ENCODE measurements around the gene DHX29.
A peak's percentile ranks its signal among the peaks of the same experiment; 100 is the strongest.

Gene DHX29

DNA sequence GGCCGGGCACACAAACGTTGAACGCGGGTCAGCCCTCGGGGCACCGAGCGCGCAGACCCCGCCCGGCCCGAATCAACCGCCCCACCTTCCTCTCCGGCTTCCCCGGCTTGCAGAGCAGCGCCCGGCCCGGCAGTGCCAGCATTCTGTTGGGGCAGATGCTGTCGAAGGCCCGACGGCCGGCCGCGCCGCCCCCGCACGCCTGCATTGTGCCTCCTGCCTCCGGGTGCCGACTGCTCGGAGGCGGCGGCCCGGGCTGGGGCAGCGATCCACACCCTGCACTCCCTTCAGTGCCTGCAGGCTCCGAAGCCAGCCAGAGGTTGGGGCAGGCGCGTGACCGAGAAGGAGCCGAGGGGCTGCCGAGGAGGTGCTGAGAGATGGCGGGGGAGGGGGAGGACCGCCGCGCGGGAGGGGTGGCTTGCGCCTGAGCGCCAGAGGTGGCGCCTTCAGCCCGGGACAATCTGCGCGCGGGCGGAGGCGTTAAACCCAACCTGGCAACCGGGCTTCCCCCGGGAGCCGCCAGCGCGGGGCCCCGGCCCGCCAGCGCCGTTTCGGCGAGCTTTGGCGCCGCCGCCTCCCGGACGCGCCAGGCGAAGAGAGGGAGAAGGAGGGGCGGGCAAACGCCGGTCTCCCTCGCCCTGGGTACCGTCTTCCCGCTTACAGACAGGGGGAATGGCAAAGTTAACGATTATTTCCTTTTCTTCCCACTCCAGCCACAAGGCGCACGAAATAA is 80.4 kb downstream of the DHX29 start, which contains the start of gene MCIDAS (continued):
- TF ChIP-seq HIC1 (tag by site-specific recombination; IDR thresholded peaks at IDR 0.05) = peak; percentile 66
- TF ChIP-seq KLF16 (tag by site-specific recombination; IDR thresholded peaks at IDR 0.05) = 0 out of 2 replicates have a peak, but pooled peaks have one; percentile 9
- TF ChIP-seq ZNF146 (tag by site-specific recombination; IDR thresholded peaks at IDR 0.05) = peak; percentile 7; the same call in 1 of the 2 replicates
- TF ChIP-seq ZNF449 (tag by site-specific recombination; IDR thresholded peaks at IDR 0.05) = no peak
- peak; percentile 93 for TF ChIP-seq ZBTB17 (tag by site-specific recombination; IDR thresholded peaks at IDR 0.05)
- TF ChIP-seq ZNF621 (tag by site-specific recombination; IDR thresholded peaks at IDR 0.05) = no peak
- TF ChIP-seq IKZF3 (tag by site-specific recombination; IDR thresholded peaks at IDR 0.05) = peak; percentile 85
- TF ChIP-seq SCRT2 (tag by site-specific recombination; IDR thresholded peaks at IDR 0.05) = no peak
- TF ChIP-seq, protein P1, sequence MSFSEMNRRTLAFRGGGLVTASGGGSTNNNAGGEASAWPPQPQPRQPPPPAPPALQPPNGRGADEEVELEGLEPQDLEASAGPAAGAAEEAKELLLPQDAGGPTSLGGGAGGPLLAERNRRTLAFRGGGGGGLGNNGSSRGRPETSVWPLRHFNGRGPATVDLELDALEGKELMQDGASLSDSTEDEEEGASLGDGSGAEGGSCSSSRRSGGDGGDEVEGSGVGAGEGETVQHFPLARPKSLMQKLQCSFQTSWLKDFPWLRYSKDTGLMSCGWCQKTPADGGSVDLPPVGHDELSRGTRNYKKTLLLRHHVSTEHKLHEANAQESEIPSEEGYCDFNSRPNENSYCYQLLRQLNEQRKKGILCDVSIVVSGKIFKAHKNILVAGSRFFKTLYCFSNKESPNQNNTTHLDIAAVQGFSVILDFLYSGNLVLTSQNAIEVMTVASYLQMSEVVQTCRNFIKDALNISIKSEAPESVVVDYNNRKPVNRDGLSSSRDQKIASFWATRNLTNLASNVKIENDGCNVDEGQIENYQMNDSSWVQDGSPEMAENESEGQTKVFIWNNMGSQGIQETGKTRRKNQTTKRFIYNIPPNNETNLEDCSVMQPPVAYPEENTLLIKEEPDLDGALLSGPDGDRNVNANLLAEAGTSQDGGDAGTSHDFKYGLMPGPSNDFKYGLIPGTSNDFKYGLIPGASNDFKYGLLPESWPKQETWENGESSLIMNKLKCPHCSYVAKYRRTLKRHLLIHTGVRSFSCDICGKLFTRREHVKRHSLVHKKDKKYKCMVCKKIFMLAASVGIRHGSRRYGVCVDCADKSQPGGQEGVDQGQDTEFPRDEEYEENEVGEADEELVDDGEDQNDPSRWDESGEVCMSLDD (tag by site-specific recombination; IDR thresholded peaks at IDR 0.05) = no peak; the same call in 1 of the 2 replicates
- no peak for TF ChIP-seq ZIC2 (tag by site-specific recombination; IDR thresholded peaks at IDR 0.05)
- no peak for TF ChIP-seq PRDM2 (tag by site-specific recombination; IDR thresholded peaks at IDR 0.05; ENCODE audit: borderline replicate concordance)
- no peak for TF ChIP-seq ZNF169 (tag by site-specific recombination; IDR thresholded peaks at IDR 0.05)
- TF ChIP-seq OVOL3 (tag by site-specific recombination; IDR thresholded peaks at IDR 0.05) = 0 out of 2 replicates have a peak, but pooled peaks have one; percentile 11
- TF ChIP-seq, protein P2, sequence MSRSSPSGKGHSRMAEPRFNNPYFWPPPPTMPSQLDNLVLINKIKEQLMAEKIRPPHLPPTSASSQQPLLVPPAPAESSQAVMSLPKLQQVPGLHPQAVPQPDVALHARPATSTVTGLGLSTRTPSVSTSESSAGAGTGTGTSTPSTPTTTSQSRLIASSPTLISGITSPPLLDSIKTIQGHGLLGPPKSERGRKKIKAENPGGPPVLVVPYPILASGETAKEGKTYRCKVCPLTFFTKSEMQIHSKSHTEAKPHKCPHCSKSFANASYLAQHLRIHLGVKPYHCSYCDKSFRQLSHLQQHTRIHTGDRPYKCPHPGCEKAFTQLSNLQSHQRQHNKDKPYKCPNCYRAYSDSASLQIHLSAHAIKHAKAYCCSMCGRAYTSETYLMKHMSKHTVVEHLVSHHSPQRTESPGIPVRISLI (tag by site-specific recombination; IDR thresholded peaks at IDR 0.05) = no peak
- no peak for TF ChIP-seq HOXC10 (CRISPR knock-in tag; IDR thresholded peaks at IDR 0.05)
- TF ChIP-seq ZNF302 (tag by site-specific recombination; IDR thresholded peaks at IDR 0.05; ENCODE audit: low read depth) = no peak
- no peak for TF ChIP-seq ZNF514 (tag by site-specific recombination; IDR thresholded peaks at IDR 0.05)
- TF ChIP-seq KLF8 (tag by site-specific recombination; IDR thresholded peaks at IDR 0.05) = peak; percentile 59; the same call in 1 of the 2 replicates
- TF ChIP-seq ZNF654 (tag by site-specific recombination; IDR thresholded peaks at IDR 0.05; ENCODE audit: low read depth) = no peak
- no peak for TF ChIP-seq ZNF624 (tag by site-specific recombination; IDR thresholded peaks at IDR 0.05)
- peak; percentile 6; the same call in 1 of the 2 replicates for TF ChIP-seq ZFP69B (tag by site-specific recombination; IDR thresholded peaks at IDR 0.05)
- TF ChIP-seq ZNF24 (tag by site-specific recombination; IDR thresholded peaks at IDR 0.05) = peak; percentile 22; the same call in 1 of the 2 replicates
- no peak for TF ChIP-seq INSM2 (tag by site-specific recombination; IDR thresholded peaks at IDR 0.05)

Measured in HEK293 (cell line).